WI38 (cell line): Measurements from ENCODE around the gene EXOC7.

ENCODE experiments used
- H3K4me3 ChIP-seq: 2 replicates; pipeline ENCODE4 v1.5.1; 2011; ENCODE audit warnings: low read depth, mild to moderate bottlenecking, control low read depth, low read length
- CTCF ChIP-seq: IDR thresholded peaks from 2 replicates; pipeline ENCODE4 v1.5.1; 2012; ENCODE audit warnings: low read depth, mild to moderate bottlenecking, control low read depth, low read length

The EXOC7 gene

DNA sequence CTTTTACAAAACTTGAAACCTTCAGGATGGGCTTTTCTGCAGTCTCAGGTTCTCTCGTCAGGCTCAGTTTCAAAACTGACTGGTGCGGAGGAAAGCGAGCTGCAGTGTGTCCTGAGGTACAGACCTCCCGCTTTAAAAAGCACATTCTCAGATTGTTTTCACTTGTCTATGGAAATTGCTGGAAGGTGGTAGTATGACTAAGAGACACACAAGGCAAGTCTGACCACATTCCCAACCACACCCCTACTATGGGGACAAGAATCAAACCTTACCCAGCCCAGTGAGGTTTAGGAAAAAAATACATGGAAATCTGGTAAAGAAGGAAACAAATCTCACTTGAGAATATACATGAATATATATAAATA lies 49.5 kb downstream of the EXOC7 start:
- TF ChIP-seq CTCF, result no peak
- no peak overlapping the region for H3K4me3 ChIP-seq

GRCh38 chr17:76053246-76054111 lies 50.1 kb downstream of the EXOC7 start:
- H3K4me3 ChIP-seq, result no peak overlapping the region
- TF ChIP-seq CTCF, result no peak

DNA sequence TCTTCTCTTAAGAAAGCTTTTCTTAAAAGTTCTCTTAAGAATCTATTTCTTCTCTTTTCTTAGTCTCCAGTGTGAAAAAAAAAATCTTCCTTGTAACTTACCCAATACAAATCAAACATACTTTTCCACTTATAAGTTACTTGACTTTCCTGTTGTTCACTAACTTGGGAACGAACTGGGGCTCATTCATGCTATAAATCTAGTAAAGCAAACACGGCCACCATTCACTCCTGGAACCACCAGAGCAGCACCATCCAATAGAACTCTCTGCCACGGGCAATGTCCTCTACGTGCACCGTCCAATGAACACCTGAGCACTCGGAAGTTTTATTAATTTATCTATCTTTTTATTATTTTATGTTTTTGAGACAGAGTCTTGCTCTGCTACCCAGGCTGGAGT lies 52.0 kb downstream of the EXOC7 start:
- no peak for TF ChIP-seq CTCF
- H3K4me3 ChIP-seq, result no peak overlapping the region

GRCh38 chr17:76050538-76051467 lies 52.8 kb downstream of the EXOC7 start:
- no peak for TF ChIP-seq CTCF
- no peak overlapping the region for H3K4me3 ChIP-seq

- no peak for TF ChIP-seq CTCF
- no peak overlapping the region for H3K4me3 ChIP-seq
Observed at GRCh38 chr17:76049836-76050537, 53.6 kb downstream of the EXOC7 start.

GRCh38 chr17:76049239-76049638 lies 54.3 kb downstream of the EXOC7 start:
- no peak for TF ChIP-seq CTCF
- no peak overlapping the region for H3K4me3 ChIP-seq
